Gastrocnemius medialis (tissue), 4 donors: ENCODE data around the gene ADORA3. TPM values are rescaled to one million over a fixed set of nuclear protein-coding genes. Genes with fewer than 3 reads are reported as not detected.
A peak's percentile ranks its signal among the peaks of the same experiment; 100 is the strongest.

Experiments used
- ATAC-seq, 2 donors: fragments of 150-250 bp; one replicate each; pipeline ENCODE4 v1.9.1; 2016
- DNase-seq, 2 donors: peaks; one replicate each; pipeline ENCODE4 v3.0.0-alpha.2; 2019
- H3K27ac ChIP-seq, 4 donors: fragments of 200-600 bp; sonication (generic); 1 replicate in 1 of 4; 2 replicates in 3 of 4; pipeline ENCODE4 v1.5.1; 2016 to 2018; ENCODE audit warnings: mild to moderate bottlenecking in 2 of 4, moderate library complexity in 1 of 4
- H3K27me3 ChIP-seq, 3 donors: fragments of 200-600 bp; sonication (generic) in 2 of 3; 1 replicate in 1 of 3; 2 replicates in 2 of 3; pipeline versions ENCODE4 v1.5.1 to v1.6.0; 2016 to 2019; ENCODE audit warnings: mild to moderate bottlenecking in 1 of 3, moderate library complexity in 1 of 3
- H3K36me3 ChIP-seq, 2 donors: fragments of 200-600 bp; sonication (generic) in 1 of 2; one replicate each; pipeline ENCODE4 v1.5.1; 2017 to 2018
- H3K4me1 ChIP-seq, 2 donors: fragments of 200-600 bp; sonication (generic) in 1 of 2; one replicate each; pipeline ENCODE4 v1.5.1; 2016 to 2017; ENCODE audit warnings: mild to moderate bottlenecking in 2 of 2
- H3K4me3 ChIP-seq, 4 donors: fragments of 200-600 bp; sonication (generic) in 3 of 4; 1 replicate in 1 of 4; 2 replicates in 3 of 4; pipeline ENCODE4 v1.5.1; 2016 to 2019; ENCODE audit warnings: mild to moderate bottlenecking in 2 of 4
- H3K9me3 ChIP-seq, 3 donors: fragments of 200-600 bp; sonication (generic) in 2 of 3; 1 replicate in 1 of 3; 2 replicates in 2 of 3; pipeline ENCODE4 v1.5.1; 2016 to 2019
- POLR2A ChIP-seq, 2 donors: fragments of 450-650 bp; IDR thresholded peaks; one replicate each; pipeline ENCODE4 v1.6.1; 2017; ENCODE audit warnings: antibody characterized with exemption in 2 of 2, mild to moderate bottlenecking in 2 of 2, moderate library complexity in 2 of 2
- in situ Hi-C, 4 donors: fragments of 200-750 bp; cut with MboI; loops; one replicate each; pipeline versions ENCODE4 v1.15.0 to v1.8.0; 2017; ENCODE audit warnings: low sequenced_read_pairs in 4 of 4
- intact Hi-C: fragments of 100-400 bp; cut with DNase I; formaldehyde crosslinking; loops from one replicate; pipeline ENCODE4 v1.15.1; 2023; ENCODE audit warnings: low total_unique reads
- total RNA-seq, 4 donors: library from RNA; depleted of rRNA; stranded (reverse); fragments of >200 nt; gene quantifications; one replicate each; pipeline versions ENCODE4 v1.1.0 to v1.2.3, GENCODE V29; 2016
- TF ChIP-seq, protein P1 (sequence below), 5 experiments: fragments of 450-650 bp in 3 of 5; fragments of 200-600 bp in 2 of 5; sonication (generic) in 2 of 5; IDR thresholded peaks in 4 of 5; conservative IDR thresholded peaks in 1 of 5; 1 replicate in 4 of 5; 2 replicates in 1 of 5; pipeline ENCODE4 v1.5.1; 2016 to 2019; ENCODE audit warnings: antibody characterized with exemption in 5 of 5, mild to moderate bottlenecking in 3 of 5, moderate library complexity in 3 of 5

The ADORA3 gene
- total RNA-seq, 4 donors from 2014 or later = 1.0 to 4.1 (median 2.1) TPM

DNA sequence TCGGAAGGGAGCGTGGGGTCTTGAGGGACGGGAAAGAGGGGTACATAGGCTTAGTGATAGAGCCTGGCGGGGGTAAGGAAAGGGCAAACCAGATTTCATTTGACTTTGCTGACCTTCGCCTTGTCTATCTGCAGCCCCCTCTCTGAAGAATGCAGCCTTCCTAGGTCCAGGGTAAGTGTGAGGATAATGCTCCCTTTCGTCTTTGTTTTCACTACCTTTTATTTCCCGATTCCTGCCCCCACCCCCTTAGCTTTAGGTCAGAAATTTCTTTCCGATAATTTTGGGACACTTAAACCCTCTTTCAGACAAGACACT, 53.8 kb downstream of the ADORA3 start:
- in situ Hi-C loops = no loop called here
- H3K4me3 ChIP-seq = peak overlapping the region; percentile 76 to 97 (median 88)
- H3K36me3 ChIP-seq = peaks cover 0 to 39% of the 10 kb centered on the region in 2 donors
- DNase-seq (no peak), ATAC-seq (no peak)
- H3K4me1 ChIP-seq = peaks cover 42 to 46% of the 10 kb centered on the region in 2 donors
- H3K27ac ChIP-seq = peak overlapping the region; percentile 83 to 96 (median 92)
- intact Hi-C loops = loop anchor here (1.0 to 10.0 kb wide), 4 partner anchors 306 to 1625 kb away; partner anchors contain the start of genes CEPT1, DDX20, DRAM2 and LRIF1
- H3K27me3 ChIP-seq = no peaks in the 10 kb centered on the region
- no peak for TF ChIP-seq POLR2A (IDR thresholded peaks at IDR 0.05)
- TF ChIP-seq, protein P1, sequence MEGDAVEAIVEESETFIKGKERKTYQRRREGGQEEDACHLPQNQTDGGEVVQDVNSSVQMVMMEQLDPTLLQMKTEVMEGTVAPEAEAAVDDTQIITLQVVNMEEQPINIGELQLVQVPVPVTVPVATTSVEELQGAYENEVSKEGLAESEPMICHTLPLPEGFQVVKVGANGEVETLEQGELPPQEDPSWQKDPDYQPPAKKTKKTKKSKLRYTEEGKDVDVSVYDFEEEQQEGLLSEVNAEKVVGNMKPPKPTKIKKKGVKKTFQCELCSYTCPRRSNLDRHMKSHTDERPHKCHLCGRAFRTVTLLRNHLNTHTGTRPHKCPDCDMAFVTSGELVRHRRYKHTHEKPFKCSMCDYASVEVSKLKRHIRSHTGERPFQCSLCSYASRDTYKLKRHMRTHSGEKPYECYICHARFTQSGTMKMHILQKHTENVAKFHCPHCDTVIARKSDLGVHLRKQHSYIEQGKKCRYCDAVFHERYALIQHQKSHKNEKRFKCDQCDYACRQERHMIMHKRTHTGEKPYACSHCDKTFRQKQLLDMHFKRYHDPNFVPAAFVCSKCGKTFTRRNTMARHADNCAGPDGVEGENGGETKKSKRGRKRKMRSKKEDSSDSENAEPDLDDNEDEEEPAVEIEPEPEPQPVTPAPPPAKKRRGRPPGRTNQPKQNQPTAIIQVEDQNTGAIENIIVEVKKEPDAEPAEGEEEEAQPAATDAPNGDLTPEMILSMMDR (IDR thresholded peaks at IDR 0.05 in 4 of 5, conservative IDR thresholded peaks at IDR 0.05 in 1 of 5) = no peak
- no peaks in the 10 kb centered on the region for H3K9me3 ChIP-seq

Other genes starting within 250 kb of the ADORA3 start
- gene CHIA, start 212.8 kb downstream of the ADORA3 start, total RNA-seq = not detected
- under 1 TPM in 3 of 4 donors, not detected in 1; 0.12 to 0.66 (median 0.38) TPM for gene OVGP1, start 75.9 kb downstream of the ADORA3 start, total RNA-seq
- gene WDR77, start 54.4 kb downstream of the ADORA3 start, total RNA-seq = 10 to 100 TPM; 53.3 to 59.2 (median 56.7) TPM
- 100 to 1,000 TPM; 232 to 350 (median 266) TPM for gene ATP5PB, start 54.2 kb downstream of the ADORA3 start, total RNA-seq
- 1 to 10 TPM; 1.9 to 7.8 (median 6.9) TPM for gene C1orf162, start 29.6 kb downstream of the ADORA3 start, total RNA-seq
- under 1 TPM in 3 of 4 donors, not detected in 1; 0.51 to 0.67 (median 0.55) TPM for gene TMIGD3, start within 50 bp of the ADORA3 start, total RNA-seq
- gene RAP1A, start 116.2 kb upstream of the ADORA3 start, total RNA-seq = 10 to 100 TPM; 49.4 to 72.1 (median 57.9) TPM
- 10 to 100 TPM in 1 of 4 donors, 1 to 10 TPM in 3; 4.7 to 11.8 (median 5.1) TPM for gene INKA2, start 235.8 kb upstream of the ADORA3 start, total RNA-seq